ENCODE results near the gene LYVE1. TPM values are rescaled to one million over a fixed set of nuclear protein-coding genes. Genes with fewer than 3 reads are reported as not detected.

The LYVE1 gene
- total RNA-seq, 4 donors from 2014 or later: 12.1 to 30.2 (median 19.2) TPM

- no peaks in the 10 kb centered on the region for H3K36me3 ChIP-seq
- H3K4me3 ChIP-seq: no peak overlapping the region
- no peak for ATAC-seq
- no peak for DNase-seq
- in situ Hi-C loops (cut with MboI; ENCODE audit: low sequenced_read_pairs in 4 of 4) (no loop called here), intact Hi-C loops (cut with DNase I; ENCODE audit: low total_unique reads) (no loop called here)
- H3K4me1 ChIP-seq: peaks cover 0 to 11% of the 10 kb centered on the region in 2 donors
- TF ChIP-seq POLR2A (IDR thresholded peaks at IDR 0.05) (no peak), CTCF (IDR thresholded peaks at IDR 0.05 in 4 of 5, conservative IDR thresholded peaks at IDR 0.05 in 1 of 5) (no peak)
- no peaks in the 10 kb centered on the region for H3K27me3 ChIP-seq
- H3K9me3 ChIP-seq: no peaks in the 10 kb centered on the region
- H3K27ac ChIP-seq: peak overlapping the region in 1 of 4 donors; percentile 2
Observed at GRCh38 chr11:10591741-10592140, 23.3 kb upstream of the LYVE1 start.

- Histone ChIP-seq H3K27me3 (no peaks in the 10 kb centered on the region), H3K4me1 (peaks cover 0 to 16% of the 10 kb centered on the region in 2 donors), H3K9me3 (no peaks in the 10 kb centered on the region), H3K27ac (no peak overlapping the region), H3K36me3 (no peaks in the 10 kb centered on the region), H3K4me3 (no peak overlapping the region)
- ATAC-seq: no peak
- intact Hi-C loops (cut with DNase I; ENCODE audit: low total_unique reads) (no loop called here), in situ Hi-C loops (cut with MboI; ENCODE audit: low sequenced_read_pairs in 4 of 4) (no loop called here)
- DNase-seq: no peak
- TF ChIP-seq POLR2A (IDR thresholded peaks at IDR 0.05) (no peak), CTCF (IDR thresholded peaks at IDR 0.05 in 4 of 5, conservative IDR thresholded peaks at IDR 0.05 in 1 of 5) (no peak)
Observed at GRCh38 chr11:10590218-10590915, 21.9 kb upstream of the LYVE1 start.

GRCh38 chr11:10588904-10589303 is 20.4 kb upstream of the LYVE1 start:
- Histone ChIP-seq H3K27me3 (no peaks in the 10 kb centered on the region), H3K27ac (no peak overlapping the region), H3K4me1 (peaks cover 0 to 24% of the 10 kb centered on the region in 2 donors), H3K9me3 (no peaks in the 10 kb centered on the region), H3K4me3 (no peak overlapping the region), H3K36me3 (no peaks in the 10 kb centered on the region)
- TF ChIP-seq CTCF (IDR thresholded peaks at IDR 0.05 in 4 of 5, conservative IDR thresholded peaks at IDR 0.05 in 1 of 5): no peak
- no peak for TF ChIP-seq POLR2A (IDR thresholded peaks at IDR 0.05)
- ATAC-seq (no peak), DNase-seq (no peak)
- in situ Hi-C loops (cut with MboI; ENCODE audit: low sequenced_read_pairs in 4 of 4) (no loop called here), intact Hi-C loops (cut with DNase I; ENCODE audit: low total_unique reads) (no loop called here)

GRCh38 chr11:10587995-10588394 is 19.5 kb upstream of the LYVE1 start:
- no peak for TF ChIP-seq CTCF (IDR thresholded peaks at IDR 0.05 in 4 of 5, conservative IDR thresholded peaks at IDR 0.05 in 1 of 5)
- no peak for TF ChIP-seq POLR2A (IDR thresholded peaks at IDR 0.05)
- Histone ChIP-seq H3K4me1 (peaks cover 0 to 27% of the 10 kb centered on the region in 2 donors), H3K4me3 (no peak overlapping the region), H3K27ac (peak overlapping the region in 1 of 4 donors; percentile 62), H3K27me3 (no peaks in the 10 kb centered on the region), H3K36me3 (no peaks in the 10 kb centered on the region), H3K9me3 (no peaks in the 10 kb centered on the region)
- ATAC-seq (no peak), DNase-seq (no peak)
- in situ Hi-C loops (cut with MboI; ENCODE audit: low sequenced_read_pairs in 4 of 4) (no loop called here), intact Hi-C loops (cut with DNase I; ENCODE audit: low total_unique reads) (no loop called here)
